H1 (cell line): ENCODE data around the gene EFEMP2. TPM values are rescaled to one million over a fixed set of nuclear protein-coding genes. Genes with fewer than 3 reads are reported as not detected.

Experiments
- ASH2L ChIP-seq: fragments of 200-600, 300-600 bp; sonication (generic); IDR thresholded peaks from one replicate; pipeline ENCODE4 v1.7.1; 2017; ENCODE audit warnings: low read length
- EGR1 ChIP-seq: IDR thresholded peaks from 2 replicates; pipeline ENCODE4 v1.6.1; 2011; ENCODE audit warnings: low read depth, low read length, borderline replicate concordance
- FOSL1 ChIP-seq: IDR thresholded peaks from 2 replicates; pipeline ENCODE4 v1.6.1; 2011; ENCODE audit warnings: mild to moderate bottlenecking, low read depth, low read length, moderate library complexity; ENCODE audit not compliant: insufficient read depth
- GABPA ChIP-seq: IDR thresholded peaks from 2 replicates; pipeline ENCODE4 v1.6.1; 2011; ENCODE audit warnings: mild to moderate bottlenecking, low read length, moderate library complexity, borderline replicate concordance; ENCODE audit not compliant: insufficient read depth
- HDAC2 ChIP-seq, 2 experiments: fragments of 300-600 bp in 1 of 2; sonication (generic) in 1 of 2; IDR thresholded peaks; 2 replicates each; pipeline ENCODE4 v1.6.1; 2011 to 2012; ENCODE audit warnings: low read depth in 2 of 2, low read length in 2 of 2, mild to moderate bottlenecking in 2 of 2, moderate library complexity in 2 of 2, borderline replicate concordance in 1 of 2, inconsistent platforms in 1 of 2
- PHF8 ChIP-seq: fragments of 200-600 bp; sonication (generic); conservative IDR thresholded peaks from 2 replicates; pipeline ENCODE4 v1.7.1; 2012; ENCODE audit warnings: low read depth, mild to moderate bottlenecking, inconsistent platforms, low read length, moderate library complexity
- RAD21 ChIP-seq, 2 experiments: IDR thresholded peaks in 1 of 2; conservative IDR thresholded peaks in 1 of 2; 2 replicates each; pipeline ENCODE4 v1.6.1; 2011; ENCODE audit warnings: low read depth in 2 of 2, low read length in 2 of 2, improper control_type of control experiment in 1 of 2, inconsistent platforms in 1 of 2, mild to moderate bottlenecking in 1 of 2, moderate library complexity in 1 of 2
- SIX5 ChIP-seq: IDR thresholded peaks from 2 replicates; pipeline ENCODE4 v1.6.1; 2011; ENCODE audit warnings: mild to moderate bottlenecking, low read depth, low read length
- SRF ChIP-seq: IDR thresholded peaks from 2 replicates; pipeline ENCODE4 v1.6.1; 2011; ENCODE audit warnings: mild to moderate bottlenecking, low read depth, low read length, moderate library complexity
- polyA plus RNA-seq, 7 experiments: library from polyadenylated mRNA; depleted of rRNA in 3 of 7; stranded (reverse) in 5 of 7; unstranded in 2 of 7; fragments of >200 nt in 5 of 7; fragments of 200-250 nt in 2 of 7; gene quantifications; 1 replicate in 5 of 7; 2 replicates in 1 of 7; 4 replicates in 1 of 7; pipeline versions ENCODE4 v1.2.1 to v1.2.3, GENCODE V29; 2011 to 2013; ENCODE audit warnings: missing spikeins in 2 of 7, mixed read lengths in 2 of 7
- total RNA-seq: library from RNA; stranded (reverse); fragmentation: NEBNext Ultra II Directional; extraction: Animal tissue kit (Norgen Biotek cat#: 25700); gene quantifications from 2 replicates; pipeline ENCODE4 v1.2.1, GENCODE V29; 2021

Gene EFEMP2
- total and polyA plus RNA-seq, 2 of the 8 experiments (the other 6 are each of a cell fraction or from before 2014, with no cell fraction given), result 8.8 to 17.2 TPM

DNA sequence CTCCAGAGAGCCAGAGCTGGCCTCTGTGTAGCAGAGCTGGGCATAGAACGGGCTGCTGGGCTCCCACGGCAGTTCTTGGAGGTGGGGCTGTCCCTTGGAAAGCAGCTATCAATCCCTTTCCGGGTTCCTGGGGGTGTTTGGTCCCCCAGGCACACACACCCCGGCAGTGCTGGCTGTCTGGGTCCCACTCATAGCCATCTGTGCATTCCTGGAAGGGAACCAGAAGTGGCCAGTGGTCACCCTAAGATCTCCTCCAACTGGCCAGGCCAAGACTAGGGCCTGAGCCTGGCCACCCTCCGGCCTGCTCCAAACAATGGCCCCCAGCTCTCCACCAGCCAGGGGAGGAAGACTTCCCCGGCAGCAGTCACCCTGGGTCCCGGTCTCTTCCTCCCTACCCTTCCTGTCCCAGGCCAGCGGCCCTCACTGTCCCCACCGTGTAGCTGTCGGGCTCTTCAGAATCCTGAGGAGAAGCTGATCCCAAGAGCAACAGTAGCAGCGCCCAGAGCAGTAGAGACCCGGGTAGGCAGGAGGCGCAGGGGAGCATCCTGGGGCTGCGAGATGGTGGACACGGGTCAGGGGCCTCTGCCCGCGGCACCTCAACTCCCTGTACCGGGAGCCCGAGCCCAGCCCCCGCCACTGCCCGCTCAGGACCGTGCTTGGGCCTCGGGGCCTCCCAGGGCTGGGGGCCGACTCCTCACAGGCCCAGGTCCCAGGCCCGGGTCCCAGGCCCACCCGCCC is 620 bp downstream of the EFEMP2 start (continued):
- TF ChIP-seq SRF (no peak), PHF8 (no peak), GABPA (no peak), HDAC2 (IDR thresholded peaks at IDR 0.05; ENCODE audit: borderline replicate concordance in 1 of 2, low read depth in 2 of 2, low read length in 2 of 2) (no peak), ASH2L (no peak), SIX5 (no peak), FOSL1 (no peak), RAD21 (IDR thresholded peaks at IDR 0.05 in 1 of 2, conservative IDR thresholded peaks at IDR 0.05 in 1 of 2; ENCODE audit: low read depth in 2 of 2, low read length in 2 of 2) (0 out of 4 replicates have a peak, but pooled peaks of 1 of the 2 experiments have one; percentile 3), EGR1 (no peak)
